GM12875 (cell line): ENCODE measurements around the gene SFXN3.

ENCODE experiments used
- H3K4me3 ChIP-seq: one replicate; pipeline ENCODE4 v1.5.1; 2011; ENCODE audit warnings: low read depth, low read length, control low read depth
- TF ChIP-seq, protein P1 (sequence below): IDR thresholded peaks from 2 replicates; pipeline ENCODE4 v1.5.1; 2011; ENCODE audit warnings: low read depth, mild to moderate bottlenecking, control low read depth, inconsistent platforms, low read length, moderate library complexity, borderline replicate concordance; ENCODE audit not compliant: insufficient read depth

The SFXN3 gene

GRCh38 chr10:101018118-101018599 is 12.9 kb upstream of the SFXN3 start:
- H3K4me3 ChIP-seq = no peak overlapping the region
- TF ChIP-seq, protein P1, sequence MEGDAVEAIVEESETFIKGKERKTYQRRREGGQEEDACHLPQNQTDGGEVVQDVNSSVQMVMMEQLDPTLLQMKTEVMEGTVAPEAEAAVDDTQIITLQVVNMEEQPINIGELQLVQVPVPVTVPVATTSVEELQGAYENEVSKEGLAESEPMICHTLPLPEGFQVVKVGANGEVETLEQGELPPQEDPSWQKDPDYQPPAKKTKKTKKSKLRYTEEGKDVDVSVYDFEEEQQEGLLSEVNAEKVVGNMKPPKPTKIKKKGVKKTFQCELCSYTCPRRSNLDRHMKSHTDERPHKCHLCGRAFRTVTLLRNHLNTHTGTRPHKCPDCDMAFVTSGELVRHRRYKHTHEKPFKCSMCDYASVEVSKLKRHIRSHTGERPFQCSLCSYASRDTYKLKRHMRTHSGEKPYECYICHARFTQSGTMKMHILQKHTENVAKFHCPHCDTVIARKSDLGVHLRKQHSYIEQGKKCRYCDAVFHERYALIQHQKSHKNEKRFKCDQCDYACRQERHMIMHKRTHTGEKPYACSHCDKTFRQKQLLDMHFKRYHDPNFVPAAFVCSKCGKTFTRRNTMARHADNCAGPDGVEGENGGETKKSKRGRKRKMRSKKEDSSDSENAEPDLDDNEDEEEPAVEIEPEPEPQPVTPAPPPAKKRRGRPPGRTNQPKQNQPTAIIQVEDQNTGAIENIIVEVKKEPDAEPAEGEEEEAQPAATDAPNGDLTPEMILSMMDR = no peak

DNA sequence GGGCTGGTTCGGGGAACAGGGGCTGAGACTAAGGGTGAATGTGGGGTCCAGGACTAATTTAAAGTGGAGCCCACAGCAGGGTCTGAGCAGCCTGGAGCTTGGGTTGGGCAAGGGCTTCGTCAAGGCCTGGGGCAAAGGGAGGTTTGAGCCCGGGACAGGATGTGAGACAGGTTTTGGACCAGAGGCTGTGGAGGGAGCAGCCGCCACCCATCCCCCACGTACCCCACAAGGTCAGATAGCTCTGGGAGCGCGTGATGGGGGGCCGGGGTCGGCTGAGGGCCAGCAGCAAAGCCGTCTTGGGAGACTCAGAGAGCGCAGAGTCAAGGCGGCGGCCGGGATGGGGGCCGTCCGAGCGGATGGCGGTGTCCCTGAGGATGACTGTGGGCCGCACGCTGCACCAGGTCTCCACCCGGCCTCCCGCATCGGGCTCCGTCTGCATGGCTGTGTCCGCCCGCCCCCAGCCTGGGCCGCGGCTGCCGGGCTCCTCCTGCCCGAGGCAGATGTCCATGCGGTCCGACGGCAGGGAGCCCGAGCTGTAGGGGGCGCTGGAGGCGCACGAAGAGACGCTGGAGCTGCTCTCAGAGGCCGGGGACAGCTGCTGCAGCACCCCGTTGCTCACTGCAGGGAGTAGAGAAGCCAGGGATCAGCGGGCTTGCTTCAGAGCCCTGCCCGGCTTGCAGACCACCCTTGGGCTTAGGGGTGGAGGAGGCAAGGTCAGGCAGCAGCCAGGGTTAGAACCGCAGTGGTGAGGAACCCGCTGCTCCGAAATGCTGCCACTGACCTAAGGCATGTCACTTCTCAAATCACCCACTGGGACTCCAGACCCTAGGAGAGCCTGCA is 12.2 kb upstream of the SFXN3 start:
- no peak overlapping the region for H3K4me3 ChIP-seq
- TF ChIP-seq, protein P1 = peak; percentile 86

GRCh38 chr10:101019440-101019703 is 11.7 kb upstream of the SFXN3 start:
- TF ChIP-seq, protein P1 = no peak
- H3K4me3 ChIP-seq = no peak overlapping the region

DNA sequence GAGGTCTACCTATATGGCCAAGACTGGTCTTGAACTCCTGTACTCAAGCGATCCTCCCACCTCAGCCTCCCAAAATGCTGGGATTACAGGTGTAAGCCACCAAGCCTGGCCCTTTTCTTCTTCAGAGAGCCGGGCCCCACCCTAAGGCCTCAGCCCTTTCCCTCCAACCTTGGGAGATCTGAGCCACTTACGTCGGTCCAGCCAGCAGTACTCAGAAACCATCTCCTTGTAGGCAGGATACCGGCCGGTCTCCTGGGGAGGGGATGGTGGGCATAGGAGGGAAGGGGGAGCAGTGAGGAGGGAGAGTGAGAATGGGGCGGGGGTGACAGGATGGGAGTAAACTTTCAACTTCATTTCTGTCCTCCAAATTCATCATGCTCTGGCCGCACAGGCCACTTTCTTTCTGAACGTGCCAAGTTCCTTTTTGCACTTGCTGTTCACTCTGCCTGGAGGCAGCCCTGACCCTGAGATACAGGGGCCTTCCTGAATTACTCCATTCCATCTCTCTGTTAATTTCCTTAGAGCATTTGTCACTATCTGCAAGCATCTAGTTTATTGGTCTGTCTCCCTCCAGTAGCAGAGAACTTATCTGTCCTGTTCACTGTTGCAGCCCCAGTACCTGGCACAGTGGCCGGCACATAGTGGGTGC is 10.5 kb upstream of the SFXN3 start:
- no peak overlapping the region for H3K4me3 ChIP-seq
- TF ChIP-seq, protein P1 = no peak

DNA sequence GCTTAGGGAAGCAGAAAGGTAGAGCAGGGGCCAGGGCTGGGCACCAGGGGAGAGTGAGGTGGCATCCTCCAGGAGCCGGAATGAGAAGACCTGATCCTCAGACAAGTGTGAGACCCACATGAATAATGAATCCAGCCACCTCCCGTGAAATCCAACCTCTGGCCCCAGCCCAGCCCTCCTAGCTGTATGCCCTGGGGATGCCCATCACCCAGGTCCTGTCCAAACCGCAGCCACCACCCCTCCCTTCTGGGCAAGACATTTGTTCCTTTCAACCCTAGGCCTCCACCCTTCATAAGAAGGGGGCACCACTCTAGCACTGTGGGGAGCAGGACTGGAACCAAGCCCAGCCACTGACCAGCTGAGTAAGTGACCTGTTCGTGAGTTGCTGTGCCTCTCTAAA is 9.8 kb upstream of the SFXN3 start:
- TF ChIP-seq, protein P1 = no peak

DNA sequence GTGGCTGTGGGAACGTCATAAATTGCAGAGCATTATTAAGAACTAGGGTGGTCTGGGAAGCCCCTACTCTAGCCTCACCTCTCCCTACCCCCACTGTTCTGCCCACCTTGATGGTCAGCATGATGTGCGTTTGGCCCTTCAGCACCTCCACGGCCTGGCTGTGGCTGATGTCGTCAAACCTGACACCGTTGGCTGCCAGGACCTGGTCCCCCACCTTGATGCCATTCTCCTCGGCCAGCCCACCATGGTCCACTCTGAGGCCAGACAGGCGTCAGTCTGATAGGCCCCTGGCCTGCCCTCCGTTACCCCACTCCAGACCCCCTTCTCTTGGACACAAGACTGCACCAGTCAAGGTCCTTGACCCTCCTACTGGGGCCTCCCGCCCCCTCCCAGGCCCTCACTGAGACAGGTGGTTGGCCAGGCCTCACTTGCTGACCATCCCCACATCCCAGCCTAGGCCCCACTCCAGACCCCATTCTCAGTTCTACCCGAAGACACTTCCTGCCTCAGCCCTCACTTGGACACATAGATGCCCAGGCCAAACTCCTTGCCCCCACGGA is 9.3 kb upstream of the SFXN3 start:
- H3K4me3 ChIP-seq = no peak overlapping the region
- TF ChIP-seq, protein P1 = no peak

More for the DNA sequence above, 9.8 kb upstream of the SFXN3 start:
- no peak overlapping the region for H3K4me3 ChIP-seq
